GM21576 (cell line): ENCODE data around the gene CBX4.

Source experiments
- ATAC-seq: cut with Tn5 transposase; IDR thresholded peaks from one replicate; pipeline ENCODE4 v1.9.1; 2021; ENCODE audit warnings: mild to moderate bottlenecking, moderate library complexity; ENCODE audit not compliant: unreplicated experiment

The CBX4 gene

DNA sequence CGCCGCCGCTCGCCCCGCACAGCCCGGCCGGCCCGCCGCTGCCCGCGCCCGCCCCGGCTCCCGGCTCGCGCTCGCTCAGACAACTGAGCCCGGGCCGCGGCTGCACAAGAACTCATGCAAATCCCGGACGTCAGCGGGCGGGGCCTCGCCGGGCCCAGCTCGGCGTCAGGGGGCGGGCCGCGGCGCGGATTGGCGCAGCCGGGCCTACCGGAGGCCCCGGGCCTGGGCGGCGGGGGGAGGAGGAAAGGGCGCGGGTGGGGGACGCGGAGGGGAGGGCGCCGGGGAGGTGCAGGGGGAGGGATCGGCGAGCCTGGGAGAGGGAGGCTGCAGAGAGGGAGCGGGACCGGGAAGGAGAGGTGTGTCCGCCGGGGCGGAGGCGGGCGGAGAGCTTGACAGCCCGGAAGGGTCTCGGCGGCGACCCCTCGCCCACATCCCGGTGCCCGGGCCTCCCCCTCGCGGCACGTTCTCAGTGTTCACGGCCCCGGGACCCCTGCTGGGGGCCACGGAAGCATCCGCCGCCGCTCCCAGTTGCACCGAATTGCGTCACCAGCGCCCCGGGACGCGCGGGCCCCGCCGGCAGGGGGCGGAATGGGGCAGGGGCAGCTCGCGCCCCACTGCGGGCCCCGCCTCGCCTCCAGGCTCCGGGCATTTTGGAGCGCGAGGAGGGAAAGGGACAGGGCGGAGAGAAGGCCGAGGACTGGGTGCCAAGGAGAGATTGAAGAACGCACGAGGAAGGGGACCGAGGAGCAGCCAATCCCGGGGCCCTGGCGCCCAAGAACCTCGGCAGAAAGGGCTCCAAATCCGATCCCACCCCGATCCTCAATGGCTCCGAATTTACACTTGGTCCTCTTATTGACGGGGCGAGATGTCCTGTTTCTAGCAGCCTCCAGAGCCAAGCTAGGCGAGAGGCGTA lies at the start of gene CBX4:
Gene CBX4 (minus strand): TSS at position 85 of the 913 bp plus-strand sequence. CDS start 189 bp downstream, outside the sequence.
- ATAC-seq: peak; percentile 53

DNA sequence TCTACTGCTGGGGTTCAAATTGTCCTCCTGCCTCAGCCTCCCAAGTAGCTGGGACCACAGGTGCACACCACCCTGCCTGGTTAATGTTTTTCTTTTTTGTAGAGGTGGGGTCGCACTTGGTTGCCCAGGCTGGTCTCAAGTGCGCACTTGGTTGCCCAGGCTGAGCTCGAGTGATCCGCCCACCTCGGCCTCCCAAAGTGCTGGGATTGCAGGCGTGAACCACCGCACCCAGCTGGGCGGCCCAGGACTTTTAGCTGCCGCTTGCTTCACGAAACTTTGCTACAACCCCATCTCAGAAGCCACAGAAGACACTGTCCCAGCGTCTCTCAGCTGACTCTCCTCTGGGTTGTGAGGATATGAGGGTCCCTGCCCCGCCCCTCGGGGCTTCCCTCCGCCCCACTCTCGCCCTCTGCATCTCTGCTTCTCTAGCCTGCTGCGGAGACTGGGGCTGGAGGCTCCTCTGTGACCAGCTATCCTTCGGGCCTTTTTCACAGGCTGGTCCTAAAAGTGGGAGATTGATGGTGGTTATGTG lies 48.8 kb upstream of the CBX4 start:
- ATAC-seq: no peak

DNA sequence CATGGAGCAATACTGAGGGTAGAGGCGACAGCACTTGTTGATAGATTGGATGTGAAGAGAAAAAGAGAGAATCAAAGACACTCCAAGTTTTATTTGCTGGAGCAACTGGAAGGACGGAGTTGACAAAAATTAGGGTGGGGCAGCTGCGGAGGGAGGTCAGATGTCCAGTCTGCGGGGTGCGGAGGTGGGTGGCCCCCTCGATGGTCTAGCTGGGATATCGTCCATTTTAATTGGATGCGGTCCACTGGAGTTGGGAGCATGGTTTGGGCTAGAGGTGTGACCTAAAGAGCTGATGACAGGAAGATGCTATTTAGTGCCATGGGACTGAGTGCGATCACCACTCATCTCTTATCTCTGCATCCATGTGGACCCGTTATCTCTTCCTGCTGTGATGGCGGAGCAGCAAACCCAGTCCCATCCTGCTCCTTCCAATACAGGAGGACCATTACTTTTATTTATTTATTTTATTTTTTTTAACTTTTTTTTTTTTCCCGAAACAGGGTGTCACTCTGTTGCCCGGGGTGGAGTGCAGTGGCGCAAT lies 48.3 kb upstream of the CBX4 start:
- no peak for ATAC-seq

DNA sequence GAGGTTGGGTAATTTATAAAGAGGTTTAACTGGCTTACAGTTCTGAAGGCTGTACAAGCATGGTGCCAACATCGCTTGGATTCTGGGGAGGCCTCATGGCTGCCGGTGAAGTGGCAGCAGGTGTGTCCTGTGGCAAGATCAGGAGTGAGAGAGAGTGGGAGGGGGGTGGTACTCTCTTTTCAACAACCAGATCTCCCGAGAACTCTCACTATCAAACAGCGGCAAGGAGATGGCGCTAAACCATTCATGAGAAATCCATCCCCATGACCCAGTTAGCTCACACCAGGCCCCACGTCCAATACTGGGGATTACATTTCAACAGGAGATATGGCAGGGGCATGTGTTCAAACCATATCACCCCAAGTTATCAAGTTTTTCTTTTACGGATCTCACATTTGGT lies 44.0 kb upstream of the CBX4 start:
- no peak for ATAC-seq

DNA sequence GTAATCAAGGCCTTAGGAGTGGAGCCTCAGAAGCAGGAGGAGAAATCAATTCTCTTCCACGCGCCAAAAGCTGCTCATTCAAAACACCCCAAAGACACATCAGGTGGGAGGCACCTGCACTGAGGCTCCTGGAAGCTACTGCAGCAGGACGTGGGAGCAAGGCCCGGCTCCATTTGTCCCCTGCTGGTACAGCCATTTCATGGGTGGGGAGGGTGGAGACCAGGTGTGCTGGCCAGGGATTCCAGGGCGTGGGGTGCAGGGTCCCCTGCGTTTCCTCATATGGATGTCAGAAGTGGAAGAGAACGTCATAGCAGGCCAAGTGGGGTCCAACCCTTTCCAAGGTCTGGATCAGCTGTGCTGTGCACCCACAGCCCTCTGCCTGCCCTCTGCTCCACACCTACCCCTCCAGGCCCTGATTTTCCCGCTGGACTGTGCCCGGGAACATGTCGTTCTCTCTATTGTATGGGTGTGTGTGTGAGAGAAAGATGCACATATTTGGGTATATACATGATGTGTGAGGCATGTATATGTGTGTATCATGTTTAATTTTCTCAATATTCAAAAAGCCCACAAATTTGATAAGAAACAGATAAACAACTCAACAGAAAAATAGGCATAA lies 39.2 kb upstream of the CBX4 start:
- no peak for ATAC-seq

DNA sequence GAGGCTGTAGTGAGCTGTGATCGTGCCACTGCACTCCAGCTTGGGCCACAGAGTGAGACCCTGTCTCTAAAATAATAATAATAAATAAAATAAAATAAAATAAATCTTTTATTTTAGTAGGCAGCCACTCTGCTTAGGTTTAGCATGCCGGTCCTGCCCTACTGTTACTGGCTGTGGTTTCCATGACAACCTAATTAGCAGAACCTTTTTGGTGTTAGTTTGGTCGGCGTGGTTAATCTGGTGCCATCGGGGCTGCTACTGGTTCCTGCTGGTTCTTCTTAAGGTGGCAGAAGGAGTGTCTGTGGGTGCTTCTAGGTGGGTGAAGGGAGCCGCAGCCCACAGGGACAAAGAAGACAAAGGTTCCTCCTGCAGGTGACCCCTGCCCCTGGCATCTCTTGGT lies 37.8 kb upstream of the CBX4 start:
- no peak for ATAC-seq

DNA sequence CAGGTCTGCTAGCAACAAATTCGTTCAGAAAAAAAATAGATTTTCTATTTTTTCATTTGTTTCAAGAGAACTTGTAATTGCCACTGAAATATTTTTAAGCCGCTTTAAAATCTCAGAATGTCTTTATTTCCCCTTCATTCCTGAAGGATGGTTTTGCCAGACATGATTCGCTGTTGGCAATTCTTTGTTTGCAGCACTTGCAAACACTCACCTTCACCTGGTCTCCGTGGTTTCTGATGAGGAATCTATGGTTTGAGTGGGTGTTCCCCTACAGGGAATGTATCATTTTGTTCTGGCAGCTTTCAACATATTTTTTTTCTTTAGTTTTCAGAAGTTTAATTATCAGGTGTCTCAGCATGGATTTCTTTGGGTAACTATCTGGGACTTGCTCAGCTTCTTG lies 36.3 kb upstream of the CBX4 start:
- no peak for ATAC-seq

DNA sequence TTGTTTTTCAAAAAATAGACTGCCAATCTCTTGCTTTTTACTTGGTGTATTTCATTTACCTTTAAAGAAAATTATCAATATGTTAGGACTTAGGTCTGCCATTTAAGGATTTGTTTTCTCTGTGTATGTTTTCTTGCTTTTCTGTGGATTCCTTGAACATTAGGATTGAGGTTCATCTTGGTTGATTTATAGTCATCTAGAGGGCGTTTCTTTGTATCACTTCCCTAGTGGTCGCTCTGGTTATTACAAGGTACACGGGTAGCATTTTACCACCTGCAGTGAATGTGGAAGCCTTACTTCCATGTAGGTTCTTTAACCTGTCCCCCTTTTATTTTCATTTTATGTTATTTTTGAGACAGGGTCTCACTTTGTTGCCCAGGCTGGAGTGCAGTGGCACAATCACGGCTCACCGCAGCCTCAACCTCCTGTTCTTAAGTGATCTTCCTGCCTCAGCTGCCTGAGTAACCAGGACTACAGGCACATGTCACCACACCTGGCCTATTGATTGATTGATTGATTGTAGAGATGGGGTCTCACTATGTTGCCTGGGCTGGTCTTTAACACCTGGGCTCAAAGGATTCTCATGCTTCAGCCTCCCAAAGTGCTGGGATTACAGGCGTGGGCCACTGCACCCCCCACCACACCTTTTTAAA lies 35.2 kb upstream of the CBX4 start:
- ATAC-seq: no peak

DNA sequence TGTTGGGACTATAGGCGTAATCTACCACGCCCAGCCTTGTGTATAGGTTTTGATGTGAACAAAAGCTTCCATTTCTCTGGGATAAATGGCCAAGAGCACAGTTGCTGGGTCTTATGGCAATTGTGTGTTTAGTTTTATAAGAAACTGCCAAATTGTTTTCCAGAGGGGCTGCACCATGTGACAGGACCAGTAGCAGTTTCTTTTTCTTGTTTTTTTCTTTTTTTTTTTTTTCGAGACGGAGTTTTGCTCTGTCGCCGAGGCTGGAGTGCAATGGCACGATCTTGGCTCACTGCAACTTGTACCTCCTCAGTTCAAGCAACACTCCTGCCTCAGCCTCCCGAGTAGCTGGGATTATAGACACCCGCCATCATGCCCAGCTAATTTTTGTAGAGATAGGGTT lies 34.3 kb upstream of the CBX4 start:
- ATAC-seq: no peak

DNA sequence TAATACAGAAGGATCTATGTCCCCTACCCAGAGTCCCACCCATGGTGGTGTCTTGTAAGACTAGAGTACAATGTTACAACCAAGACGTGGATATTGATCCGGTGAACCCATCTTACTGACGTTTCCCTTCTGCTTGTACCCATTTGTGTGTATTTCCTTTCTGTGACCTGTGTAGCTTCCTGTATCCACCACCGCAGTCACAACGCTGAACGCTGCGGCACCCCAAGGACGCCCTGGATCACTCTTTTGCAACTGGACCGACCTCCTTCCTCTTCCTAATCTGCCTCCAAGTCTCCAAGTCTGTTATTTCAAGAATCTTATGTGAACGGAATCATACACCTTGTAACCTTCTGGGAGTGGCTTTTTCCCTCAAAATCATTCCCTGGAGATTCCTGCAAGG lies 33.5 kb upstream of the CBX4 start:
- no peak for ATAC-seq

DNA sequence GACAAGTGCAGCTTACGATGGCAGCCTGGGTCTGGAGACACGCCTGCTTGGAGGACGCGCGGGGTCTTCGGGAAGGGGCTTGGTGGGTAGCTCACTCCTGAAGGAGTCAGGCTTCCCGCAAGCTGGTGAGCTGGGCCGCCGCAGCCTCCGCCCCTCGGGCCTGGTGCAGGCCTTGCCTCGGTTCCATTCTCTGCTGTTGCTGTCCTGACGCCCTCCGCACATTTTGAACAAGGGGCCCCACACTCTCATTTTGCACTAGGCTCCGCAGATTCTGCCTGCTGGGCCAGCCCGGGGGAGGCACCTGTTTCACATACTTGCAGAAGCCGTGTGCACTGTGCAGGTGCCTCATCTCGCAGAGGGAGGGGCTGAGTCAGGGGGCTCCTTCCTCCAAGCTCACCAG lies 31.9 kb upstream of the CBX4 start:
- ATAC-seq: no peak

DNA sequence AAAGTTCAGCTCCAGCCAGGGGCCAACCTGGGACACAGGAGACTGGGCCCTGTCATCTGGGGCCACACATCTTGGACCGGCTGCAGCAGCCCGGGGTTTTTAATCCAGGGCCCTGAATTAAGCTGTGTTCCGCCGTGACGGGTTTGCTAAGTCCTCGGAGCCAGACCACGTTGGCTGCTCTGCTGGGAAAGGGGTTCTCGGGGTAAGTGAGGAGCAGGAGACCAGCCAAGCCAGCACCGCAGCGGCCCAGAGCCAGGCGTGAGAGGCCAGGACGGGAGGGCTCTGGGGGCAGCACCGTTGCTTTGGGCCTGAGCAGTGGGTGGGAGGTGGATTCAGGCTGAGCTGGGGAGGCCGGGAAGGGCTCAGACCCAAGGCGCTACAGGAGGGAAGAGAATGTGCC lies 31.3 kb upstream of the CBX4 start:
- no peak for ATAC-seq

DNA sequence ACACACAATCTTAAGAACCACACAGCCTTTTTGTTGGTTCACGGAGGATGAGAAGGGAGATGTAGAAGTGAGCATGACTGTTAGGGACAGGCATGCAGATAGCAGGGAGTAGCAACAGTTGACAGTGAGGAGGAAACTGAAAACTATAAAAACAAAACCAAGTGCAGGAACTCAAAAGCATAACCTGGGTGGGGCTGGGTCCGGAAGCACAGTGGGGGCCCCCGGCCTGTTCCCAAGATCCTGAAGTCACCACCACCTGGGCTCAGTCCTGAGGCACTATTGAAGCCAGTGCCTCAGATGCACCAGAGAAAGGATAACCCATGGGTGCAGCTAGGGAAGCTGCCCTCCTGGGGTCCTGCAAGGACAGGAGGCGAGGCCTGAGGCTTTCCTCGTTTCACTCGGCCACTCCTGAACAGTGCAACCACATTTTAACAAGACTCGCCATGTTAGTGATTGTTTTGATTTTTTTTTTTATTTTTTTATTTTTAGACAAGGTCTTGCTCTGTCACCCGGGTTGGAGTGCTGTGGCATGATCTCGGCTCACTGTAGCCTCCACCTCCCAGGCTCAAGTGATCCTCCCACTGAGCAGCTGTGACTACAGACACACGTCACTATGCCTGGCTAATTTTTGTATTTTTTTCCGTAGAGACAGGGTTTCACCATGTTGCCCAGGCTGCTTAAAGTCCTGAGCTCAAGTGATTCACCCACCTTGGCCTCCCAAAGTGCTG lies 27.7 kb upstream of the CBX4 start:
- ATAC-seq: no peak

DNA sequence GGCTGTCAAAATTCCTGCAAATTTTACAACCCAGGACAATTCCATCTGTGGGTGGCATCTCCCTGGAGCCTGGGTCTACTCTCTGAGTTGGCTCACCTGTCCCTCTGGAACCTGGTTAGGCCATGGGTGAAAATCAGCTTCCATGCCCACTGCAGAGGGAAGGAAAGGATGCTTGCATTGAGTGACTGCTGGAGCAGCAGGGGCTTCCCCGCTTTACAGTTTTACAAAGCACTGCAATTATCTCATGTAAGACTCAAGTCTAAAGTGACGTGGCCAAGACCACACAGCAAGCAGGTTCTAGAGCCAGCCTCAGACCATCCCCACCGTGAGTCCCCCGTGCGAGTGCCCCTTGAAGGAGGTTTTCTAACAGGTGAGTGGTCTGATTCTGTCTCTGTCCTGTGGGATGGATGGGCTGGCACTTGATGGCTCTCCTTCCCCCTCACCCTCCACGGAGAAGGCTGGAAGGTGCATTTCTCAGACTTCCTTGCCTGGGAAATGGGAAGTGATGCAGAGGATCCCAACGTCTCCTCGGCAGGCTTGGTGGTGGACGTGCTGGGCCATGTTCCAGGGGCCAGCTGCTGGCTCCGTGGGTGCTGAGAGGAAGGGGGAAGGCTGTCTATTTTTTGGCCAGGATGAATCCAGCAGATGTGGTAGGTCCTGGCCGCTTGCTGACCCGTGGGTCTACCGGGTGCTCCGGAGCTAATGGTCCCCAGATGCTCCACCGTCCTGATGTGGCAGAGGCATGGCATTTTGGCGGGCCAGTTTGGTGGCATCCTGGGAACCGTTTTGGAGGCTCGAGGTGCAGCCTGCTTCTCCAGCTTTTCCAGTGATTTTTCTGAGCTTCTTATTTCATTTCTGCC lies 26.3 kb upstream of the CBX4 start:
- ATAC-seq: no peak

DNA sequence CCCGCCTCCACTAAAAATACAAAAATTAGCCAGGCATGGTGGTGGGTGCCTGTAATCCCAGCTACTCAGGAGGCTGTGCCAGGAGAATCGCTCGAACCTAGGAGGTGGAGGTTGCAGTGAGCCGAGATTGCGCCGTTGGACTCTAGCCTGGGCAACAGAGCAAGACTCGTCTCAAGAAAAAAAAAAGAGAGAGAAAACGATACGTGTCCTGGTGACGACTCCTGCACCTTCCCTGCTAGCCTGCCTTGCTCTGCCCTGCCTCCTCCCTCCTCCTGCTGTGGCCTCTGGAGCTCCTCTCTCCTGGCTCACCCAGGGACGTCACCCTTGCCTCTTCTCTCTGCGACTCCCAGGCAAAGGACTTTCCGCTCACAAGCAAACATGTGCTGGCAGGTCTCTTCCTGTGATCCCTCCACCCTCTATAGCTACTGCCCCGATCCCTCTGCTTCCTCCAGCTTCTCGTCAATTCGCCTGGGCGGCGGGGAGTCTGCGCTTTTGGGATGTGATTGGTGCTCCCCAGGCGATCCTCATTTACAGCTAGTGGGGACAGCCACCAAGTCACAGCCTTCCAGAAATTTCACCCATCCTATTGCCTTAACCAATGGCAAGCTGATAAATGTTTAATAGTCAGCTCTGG lies 25.5 kb upstream of the CBX4 start:
- no peak for ATAC-seq

DNA sequence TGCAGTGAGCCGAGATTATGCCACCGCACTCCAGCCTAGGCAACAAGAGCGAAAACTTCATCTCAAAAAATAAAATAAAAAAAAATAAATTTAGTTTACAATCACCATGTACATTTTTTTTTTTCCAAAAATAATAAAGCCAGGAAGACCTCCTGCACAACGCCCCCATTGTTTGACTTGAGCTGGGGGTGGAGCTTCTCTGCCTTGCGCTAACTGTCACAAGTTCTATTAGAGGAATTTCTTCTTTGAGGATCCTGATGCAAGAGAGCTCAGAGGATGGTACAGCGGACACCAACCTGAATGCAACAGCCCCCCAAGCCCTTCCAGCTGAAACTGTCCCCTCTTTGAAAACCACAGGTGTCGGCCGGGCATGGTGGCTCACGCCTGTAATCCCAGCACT lies 24.9 kb upstream of the CBX4 start:
- no peak for ATAC-seq

DNA sequence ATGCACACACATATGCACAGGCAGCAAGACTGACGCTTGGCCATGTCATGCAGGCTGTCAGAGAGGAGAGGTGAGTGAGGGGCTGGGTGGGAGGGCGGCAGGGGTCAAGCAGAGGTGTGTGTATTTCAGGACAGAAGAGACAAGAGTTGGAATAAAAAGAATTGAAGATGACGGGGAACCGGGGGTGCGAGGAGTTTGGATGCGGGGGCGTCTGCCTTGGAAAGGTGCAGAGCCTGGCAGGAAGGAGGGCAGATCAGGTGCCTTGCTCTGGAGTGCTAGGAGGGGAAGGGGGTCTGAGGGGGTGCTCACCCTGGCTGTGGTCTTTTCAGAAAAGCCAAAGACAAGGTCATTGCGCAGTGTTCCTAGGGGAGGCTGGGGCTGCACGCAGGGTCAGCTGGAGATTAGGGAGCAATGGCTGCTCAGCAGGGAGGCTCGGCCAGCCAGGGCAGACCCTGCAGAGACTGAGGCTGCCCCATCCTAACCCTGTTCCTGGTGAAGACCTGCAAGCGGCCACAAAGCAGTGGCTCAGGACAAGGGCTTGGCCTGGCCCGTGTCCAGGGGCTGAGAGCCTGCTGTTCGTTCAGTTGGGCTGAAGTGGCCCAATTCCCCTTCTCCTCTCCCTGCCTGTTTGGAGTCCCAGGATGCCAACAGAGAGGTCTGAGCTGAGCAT lies 23.7 kb upstream of the CBX4 start:
- ATAC-seq: no peak

DNA sequence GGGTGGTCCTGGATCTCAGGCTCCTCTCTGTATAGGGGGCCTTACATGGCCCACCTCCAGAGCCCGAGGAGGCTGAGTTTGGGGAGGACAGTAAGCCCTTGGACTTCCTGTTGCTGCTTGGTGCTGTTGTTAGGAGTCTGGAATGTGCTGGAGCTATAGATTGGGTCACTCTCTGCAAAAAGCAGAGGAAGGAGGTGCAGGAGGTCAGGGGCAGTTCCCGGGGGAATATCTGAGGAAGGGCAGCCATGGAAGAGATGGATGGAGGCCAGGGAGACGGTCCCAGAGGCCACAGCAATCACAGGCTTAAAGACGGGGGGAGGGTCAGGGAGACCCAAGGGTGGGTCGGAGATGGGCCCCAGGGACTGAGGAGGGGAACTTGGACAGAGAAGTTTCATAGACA lies 23.0 kb upstream of the CBX4 start:
- ATAC-seq: no peak
